ENCODE measurements around the gene CLK3.
A peak's percentile ranks its signal among the peaks of the same experiment; 100 is the strongest.

The CLK3 gene

GRCh38 chr15:74631935-74632560 lies 16.4 kb downstream of the CLK3 start:
- no peak overlapping the region for H3K4me2 ChIP-seq (ENCODE audit: low read depth, low read length, poor library complexity, severe bottlenecking)
- no peak overlapping the region for H2AFZ ChIP-seq (ENCODE audit: low read depth, low read length, severe bottlenecking)
- no peaks in the 10 kb centered on the region for H3K27me3 ChIP-seq (ENCODE audit: low read length)
- H3K79me2 ChIP-seq (ENCODE audit: insufficient read depth, low read length): no peaks in the 10 kb centered on the region
- H3K9ac ChIP-seq (ENCODE audit: low read length): no peak overlapping the region
- H3K36me3 ChIP-seq (ENCODE audit: low read length): no peaks in the 10 kb centered on the region
- H4K20me1 ChIP-seq (ENCODE audit: low read depth, low read length): no peaks in the 10 kb centered on the region
- TF ChIP-seq CTCF (IDR thresholded peaks at IDR 0.05; ENCODE audit: insufficient read depth, low read length, poor library complexity, severe bottlenecking) (peak; percentile 89), EZH2phosphoT487 (conservative IDR thresholded peaks at IDR 0.05; ENCODE audit: low read length) (no peak)
- no peaks in the 10 kb centered on the region for H3K9me2 ChIP-seq (replicated peaks; ENCODE audit: insufficient read depth, low read length)
- no peak overlapping the region for H3K27ac ChIP-seq (ENCODE audit: low read depth, low read length)
- H3F3A ChIP-seq (ENCODE audit: insufficient read depth): no peaks in the 10 kb centered on the region
- H3K9me3 ChIP-seq (ENCODE audit: insufficient read depth, low read length): no peaks in the 10 kb centered on the region
- no peak overlapping the region for H3K4me3 ChIP-seq (ENCODE audit: insufficient read depth, low read length, poor library complexity, severe bottlenecking)

- Histone ChIP-seq H2AFZ (ENCODE audit: low read depth, low read length, severe bottlenecking) (no peak overlapping the region), H3K9me2 (replicated peaks; ENCODE audit: insufficient read depth, low read length) (no peaks in the 10 kb centered on the region), H3K27me3 (ENCODE audit: low read length) (no peaks in the 10 kb centered on the region), H3K36me3 (ENCODE audit: low read length) (no peaks in the 10 kb centered on the region), H3K9ac (ENCODE audit: low read length) (no peak overlapping the region), H4K20me1 (ENCODE audit: low read depth, low read length) (no peaks in the 10 kb centered on the region), H3K4me3 (ENCODE audit: insufficient read depth, low read length, poor library complexity, severe bottlenecking) (no peak overlapping the region), H3K79me2 (ENCODE audit: insufficient read depth, low read length) (no peaks in the 10 kb centered on the region), H3K4me2 (ENCODE audit: low read depth, low read length, poor library complexity, severe bottlenecking) (no peak overlapping the region), H3F3A (ENCODE audit: insufficient read depth) (no peaks in the 10 kb centered on the region), H3K9me3 (ENCODE audit: insufficient read depth, low read length) (no peaks in the 10 kb centered on the region), H3K27ac (ENCODE audit: low read depth, low read length) (no peak overlapping the region)
- TF ChIP-seq EZH2phosphoT487 (conservative IDR thresholded peaks at IDR 0.05; ENCODE audit: low read length) (no peak), CTCF (IDR thresholded peaks at IDR 0.05; ENCODE audit: insufficient read depth, low read length, poor library complexity, severe bottlenecking) (no peak)
These were observed 17.0 kb downstream of the CLK3 start for GRCh38 chr15:74632601-74633000.

GRCh38 chr15:74633781-74634180 lies 18.1 kb downstream of the CLK3 start:
- Histone ChIP-seq H2AFZ (ENCODE audit: low read depth, low read length, severe bottlenecking) (no peak overlapping the region), H3K36me3 (ENCODE audit: low read length) (no peaks in the 10 kb centered on the region), H3K9me2 (replicated peaks; ENCODE audit: insufficient read depth, low read length) (no peaks in the 10 kb centered on the region), H3K9me3 (ENCODE audit: insufficient read depth, low read length) (no peaks in the 10 kb centered on the region), H3F3A (ENCODE audit: insufficient read depth) (no peaks in the 10 kb centered on the region), H3K9ac (ENCODE audit: low read length) (no peak overlapping the region), H3K27ac (ENCODE audit: low read depth, low read length) (no peak overlapping the region), H4K20me1 (ENCODE audit: low read depth, low read length) (no peaks in the 10 kb centered on the region), H3K27me3 (ENCODE audit: low read length) (no peaks in the 10 kb centered on the region), H3K4me2 (ENCODE audit: low read depth, low read length, poor library complexity, severe bottlenecking) (no peak overlapping the region), H3K4me3 (ENCODE audit: insufficient read depth, low read length, poor library complexity, severe bottlenecking) (no peak overlapping the region), H3K79me2 (ENCODE audit: insufficient read depth, low read length) (no peaks in the 10 kb centered on the region)
- no peak for TF ChIP-seq EZH2phosphoT487 (conservative IDR thresholded peaks at IDR 0.05; ENCODE audit: low read length)
- no peak for TF ChIP-seq CTCF (IDR thresholded peaks at IDR 0.05; ENCODE audit: insufficient read depth, low read length, poor library complexity, severe bottlenecking)
